ENCODE measurements around the gene DCP1A. TPM values are rescaled to one million over a fixed set of nuclear protein-coding genes. Genes with fewer than 3 reads are reported as not detected.
"Not testable (repeated sequence)": the region's sequence is repeated elsewhere in the genome, so short reads cannot be mapped to it uniquely, and the experiment has no call there.

DCP1A gene
- polyA plus RNA-seq, 4 donors, result 28.2 to 35.0 (median 30.7) TPM

DNA sequence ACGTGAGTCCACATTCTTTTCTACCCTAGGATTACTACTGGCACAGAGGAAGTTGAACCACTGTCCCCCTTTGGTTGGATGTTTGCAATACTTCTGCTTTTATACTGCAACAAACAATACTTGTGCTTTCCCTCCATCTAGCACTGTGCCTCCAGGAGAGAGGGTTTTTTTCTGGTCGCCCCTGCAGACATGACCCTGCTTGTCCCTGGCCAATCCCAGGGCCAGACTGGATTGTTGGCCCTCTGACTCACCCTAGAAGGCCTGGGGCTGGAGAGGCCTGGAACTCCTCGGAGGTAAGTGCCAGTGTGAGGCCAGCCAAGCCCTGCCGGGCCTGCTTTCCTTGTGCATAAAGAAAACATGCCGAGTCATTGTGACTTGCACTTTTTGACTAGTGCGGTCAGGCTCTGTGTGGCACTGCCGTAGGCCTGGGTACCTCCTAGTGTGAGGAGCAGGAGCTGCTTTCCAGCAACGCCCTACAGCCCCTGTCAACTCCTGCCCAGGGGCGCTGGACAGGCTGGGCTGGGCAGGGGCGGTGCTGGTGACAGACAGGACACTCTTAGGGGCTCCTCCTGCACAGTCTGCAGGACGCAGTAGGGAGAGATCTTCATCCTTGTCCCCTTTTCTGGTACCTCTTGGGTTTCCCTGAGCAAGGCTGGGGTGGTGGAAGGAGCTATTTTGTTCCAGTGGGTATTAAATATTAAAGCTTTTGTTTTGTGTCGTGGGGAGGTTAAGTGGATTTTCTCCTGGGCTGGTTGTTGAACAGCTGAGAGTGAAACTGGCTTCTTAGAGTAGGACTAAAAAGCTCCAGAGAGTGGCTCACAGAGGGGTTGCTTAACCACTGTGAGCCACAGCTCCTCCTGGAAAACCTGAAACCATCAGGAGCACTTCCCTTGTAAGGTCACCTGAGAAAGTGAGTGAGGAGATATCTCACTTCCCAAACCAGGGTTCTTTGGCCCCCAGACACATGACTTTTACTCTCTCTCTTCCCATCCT, 77.2 kb downstream of the DCP1A start:
- peak; percentile 52 to 75 (median 61) for DNase-seq (ENCODE audit: low read depth in 4 of 4, low spot score in 3 of 4)

DNA sequence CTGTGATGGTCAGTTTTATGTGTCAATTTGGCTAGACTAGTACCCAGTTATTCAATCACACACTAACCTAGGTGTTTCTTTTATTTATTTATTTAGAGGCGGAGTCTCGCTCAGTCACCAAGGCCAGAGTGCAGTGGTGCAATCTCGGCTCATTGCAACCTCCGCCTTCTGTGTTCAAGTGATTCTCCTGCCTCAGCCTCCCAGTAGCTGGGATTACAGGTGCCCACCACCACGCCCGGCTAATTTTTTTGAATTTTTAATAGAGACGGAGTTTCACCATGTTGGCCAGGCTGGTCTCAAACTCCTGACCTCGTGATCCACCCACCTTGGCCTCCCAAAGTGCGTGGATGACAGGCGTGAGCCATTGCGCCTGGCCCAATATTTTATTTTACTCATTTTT, 78.2 kb downstream of the DCP1A start:
- DNase-seq (ENCODE audit: low read depth in 4 of 4, low spot score in 3 of 4), result not testable (repeated sequence)

- no peak for DNase-seq (ENCODE audit: low read depth in 4 of 4, low spot score in 3 of 4)
Measured at GRCh38 chr3:53267766-53268165, 79.6 kb downstream of the DCP1A start.

DNA sequence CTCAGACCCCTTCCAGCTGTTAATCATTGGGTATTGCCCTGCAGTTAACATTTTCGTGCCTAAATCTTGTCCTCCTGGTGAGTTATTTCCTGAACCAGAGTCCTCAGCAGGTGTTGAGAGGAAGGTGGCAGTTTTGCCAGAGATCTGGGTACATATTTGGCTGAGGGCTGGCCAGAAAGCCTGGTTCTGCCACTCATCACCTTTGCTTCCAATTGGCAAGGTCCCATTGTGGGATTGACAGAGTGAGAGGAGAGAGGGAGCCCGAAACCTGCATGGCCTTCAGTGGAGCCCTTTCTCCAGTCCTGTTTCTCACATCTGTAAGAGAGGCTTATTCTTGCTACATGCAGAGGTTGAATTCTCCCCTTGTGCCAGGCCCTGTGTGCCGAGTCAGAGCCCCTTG, 82.6 kb downstream of the DCP1A start:
- no peak for DNase-seq (ENCODE audit: low read depth in 4 of 4, low spot score in 3 of 4)

DNA sequence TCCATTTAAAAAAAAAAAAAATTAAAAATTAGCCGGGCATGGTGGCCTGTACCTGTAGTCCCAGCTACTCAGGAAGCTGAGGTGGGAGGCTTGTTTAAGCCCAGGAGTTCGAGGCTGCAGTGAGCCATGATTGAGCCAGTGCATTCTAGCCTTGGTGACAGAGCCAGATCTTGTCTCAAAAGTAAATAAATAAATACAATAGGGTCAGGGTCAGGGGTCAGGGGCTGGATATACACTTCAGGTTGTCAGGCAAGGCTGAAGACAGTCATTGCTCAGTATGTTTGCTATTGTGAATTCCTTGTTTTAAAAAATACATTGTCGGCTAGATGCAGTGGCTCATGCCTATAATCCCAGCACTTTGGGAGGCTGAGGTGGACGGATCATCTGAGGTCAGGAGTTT, 83.4 kb downstream of the DCP1A start:
- DNase-seq (ENCODE audit: low read depth in 4 of 4, low spot score in 3 of 4), result no peak

DNA sequence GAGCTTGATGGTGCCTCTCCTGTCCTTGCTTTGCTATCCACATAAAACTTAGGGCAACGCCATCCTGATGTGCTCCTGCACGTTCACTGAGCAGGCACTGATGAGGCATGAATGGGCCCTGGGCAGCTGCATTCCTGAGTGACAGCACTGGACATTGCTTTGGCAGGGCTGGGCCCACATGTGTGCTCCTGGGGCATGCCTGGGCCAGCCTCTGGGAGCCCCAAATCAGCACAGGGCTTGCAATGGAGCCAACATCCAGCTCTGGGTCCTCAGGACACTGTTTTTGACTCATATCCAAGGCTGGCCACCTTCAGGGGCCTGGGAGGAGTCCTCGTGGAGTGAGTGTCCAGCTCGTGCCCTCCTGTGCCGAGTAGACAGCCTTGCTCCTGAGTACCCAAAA, 85.6 kb downstream of the DCP1A start:
- DNase-seq (ENCODE audit: low read depth in 4 of 4, low spot score in 3 of 4), result no peak

GRCh38 chr3:53260286-53260785, 87.0 kb downstream of the DCP1A start:
- DNase-seq (ENCODE audit: low read depth in 4 of 4, low spot score in 3 of 4), result no peak

DNA sequence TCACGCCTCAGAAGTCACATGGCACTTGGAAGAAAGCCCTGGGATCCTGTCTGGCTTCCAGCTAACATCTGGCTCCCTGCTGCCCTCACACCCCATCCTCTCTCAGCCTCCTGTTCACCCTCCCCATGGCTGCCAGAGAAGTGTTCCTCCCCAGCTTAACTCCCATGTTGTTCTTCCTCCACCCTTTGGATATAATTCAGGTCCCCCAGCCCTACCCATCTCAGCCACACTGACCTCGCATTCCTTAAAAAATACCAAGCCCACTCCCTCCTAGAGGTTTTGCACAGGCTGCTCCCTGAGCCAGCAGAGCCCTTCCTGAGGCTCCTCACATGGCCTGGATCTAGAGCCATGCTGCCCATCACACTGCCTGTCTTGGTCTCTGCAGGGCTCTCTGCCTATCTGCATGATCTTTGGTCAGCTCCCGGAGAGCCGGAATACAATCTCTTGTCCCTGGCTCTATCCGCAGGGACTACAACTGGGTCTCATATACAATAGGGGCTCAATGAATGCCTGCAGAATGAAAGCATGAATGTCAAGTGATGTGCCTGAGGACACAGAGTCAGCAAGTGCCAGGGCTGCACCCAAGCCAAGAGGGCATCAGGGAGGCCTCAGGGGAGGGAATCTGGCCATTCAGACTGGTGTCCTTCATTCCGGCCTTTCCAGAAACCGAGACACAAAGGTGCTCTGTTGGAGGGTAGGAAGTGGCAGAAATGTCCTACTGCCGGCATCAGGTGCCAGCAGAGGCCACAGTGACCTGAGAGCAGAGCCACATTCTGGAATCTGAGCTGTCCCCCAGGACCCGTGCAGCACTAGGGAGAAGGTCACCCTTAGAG, 87.7 kb downstream of the DCP1A start:
- DNase-seq (ENCODE audit: low read depth in 4 of 4, low spot score in 3 of 4), result no peak

GRCh38 chr3:53258600-53259426, 88.5 kb downstream of the DCP1A start:
- DNase-seq (ENCODE audit: low read depth in 4 of 4, low spot score in 3 of 4), result no peak

GRCh38 chr3:53257465-53257864, 89.9 kb downstream of the DCP1A start:
- DNase-seq (ENCODE audit: low read depth in 4 of 4, low spot score in 3 of 4), result no peak

- no peak for DNase-seq (ENCODE audit: low read depth in 4 of 4, low spot score in 3 of 4)
Measured at GRCh38 chr3:53256704-53257055, 90.7 kb downstream of the DCP1A start.

DNA sequence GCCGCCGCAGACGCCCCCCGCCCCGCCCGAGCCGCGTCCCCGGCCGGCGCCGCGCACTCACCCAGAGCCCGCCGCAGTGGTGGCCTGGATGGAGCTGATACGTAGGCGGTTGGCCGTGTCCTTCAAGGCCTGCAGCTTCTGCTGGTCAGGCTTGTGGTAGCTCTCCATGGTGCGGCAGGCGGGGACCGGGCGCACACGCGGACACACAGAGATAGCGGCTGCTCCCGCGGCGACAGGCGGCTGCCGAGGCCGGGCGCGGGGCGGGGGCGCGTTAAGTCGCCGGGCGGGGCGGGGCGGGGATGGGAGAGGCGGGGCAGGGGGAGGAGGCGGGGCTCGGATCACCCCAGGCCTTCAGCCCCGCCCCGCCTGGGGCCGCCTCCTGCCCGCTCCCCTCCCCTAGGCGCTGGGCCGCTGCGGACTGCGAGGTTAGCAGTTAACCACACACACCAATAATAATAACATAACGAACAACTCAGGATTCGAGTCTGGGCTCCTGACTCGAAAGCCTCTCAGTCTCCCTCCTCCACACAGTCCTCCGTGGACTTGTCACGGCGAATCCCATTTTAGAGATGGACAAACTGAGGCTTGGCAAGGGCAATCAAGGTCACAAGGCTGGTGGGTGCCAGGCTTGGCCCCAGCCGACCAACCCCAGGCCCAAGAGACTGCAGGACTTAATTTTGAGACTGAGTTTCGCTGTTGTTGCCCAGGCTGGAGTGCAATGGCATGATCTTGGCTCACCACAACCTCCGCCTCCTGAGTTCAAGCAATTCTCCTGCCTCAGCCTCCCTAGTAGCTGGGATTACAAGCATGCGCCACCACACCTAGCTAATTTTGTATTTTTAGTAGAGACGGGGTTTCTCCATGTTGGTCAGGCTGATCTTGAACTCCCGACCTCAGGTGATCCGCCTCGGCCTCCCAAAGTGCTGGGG, 91.3 kb downstream of the DCP1A start, which contains the start of gene TKT:
TKT (minus strand) TSS at position 248 of the 929 bp plus-strand sequence; CDS start at position 168, 80 bp downstream.
- DNase-seq (ENCODE audit: low read depth in 4 of 4, low spot score in 3 of 4), result peak in 3 of 4 donors; percentile 57 to 68 (median 67)

DNA sequence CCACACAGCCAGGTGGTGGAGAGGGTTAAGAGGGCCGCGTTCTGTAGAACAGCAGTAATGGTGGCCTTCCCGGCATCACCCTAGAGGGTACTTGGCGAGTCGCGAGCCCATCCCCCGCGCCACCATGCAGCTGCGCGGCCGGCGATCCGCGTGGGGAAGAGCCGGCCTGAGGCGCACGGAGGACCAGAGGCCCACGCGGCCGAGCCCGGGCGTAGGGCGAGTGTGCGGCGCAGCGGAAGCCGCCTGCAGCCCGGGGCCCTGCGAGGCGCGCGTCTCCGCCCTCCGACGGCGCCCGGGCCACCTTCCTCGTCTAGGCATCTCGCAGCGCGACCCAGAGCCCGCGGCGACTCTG, 91.9 kb downstream of the DCP1A start:
- no peak for DNase-seq (ENCODE audit: low read depth in 4 of 4, low spot score in 3 of 4)

DNA sequence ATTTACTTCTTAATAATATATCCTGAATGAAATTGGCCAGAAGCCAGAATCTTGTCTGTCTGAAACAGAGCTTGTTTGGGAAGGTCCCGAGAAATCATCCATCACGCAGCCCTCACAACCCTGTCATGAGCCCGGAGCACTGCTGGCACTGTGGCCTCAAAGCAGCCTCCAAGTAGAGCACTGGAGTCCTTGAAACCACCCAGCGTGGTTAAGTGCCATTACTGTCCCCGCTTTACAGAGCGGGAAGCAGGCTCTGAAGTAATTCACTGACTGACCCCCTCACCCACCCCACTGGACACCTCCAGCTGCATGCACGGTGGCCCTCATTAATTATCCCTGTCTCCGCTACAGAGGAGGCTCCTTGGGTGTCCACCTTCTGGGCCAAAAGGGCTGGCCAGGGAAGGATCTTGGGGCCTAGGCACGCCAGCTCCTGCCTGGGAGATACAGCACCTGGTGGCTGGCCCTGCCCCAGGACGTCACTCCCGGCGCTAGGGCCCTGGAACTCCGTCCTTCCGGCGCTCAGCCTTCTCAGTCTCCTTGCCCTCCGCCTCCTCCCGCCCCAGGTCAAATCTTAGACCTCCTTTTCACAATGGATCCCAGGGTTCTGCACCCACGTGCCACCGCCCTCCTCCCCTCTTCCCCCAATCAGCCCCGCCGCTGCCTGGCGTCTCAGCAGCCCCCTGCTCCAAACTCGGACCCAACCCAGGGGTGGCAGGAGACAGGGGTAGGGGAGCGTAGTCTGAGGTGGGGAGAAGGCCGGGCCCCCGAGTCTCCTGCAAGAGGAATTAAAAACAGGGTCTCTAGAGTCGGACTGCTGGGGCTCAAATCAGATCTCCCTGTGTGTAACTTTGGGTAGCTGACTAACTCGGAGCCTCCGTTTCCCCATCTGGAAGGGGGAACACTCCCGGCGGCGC, 92.6 kb downstream of the DCP1A start:
- DNase-seq (ENCODE audit: low read depth in 4 of 4, low spot score in 3 of 4), result peak in 1 of 4 donors; percentile 29

- no peak for DNase-seq (ENCODE audit: low read depth in 4 of 4, low spot score in 3 of 4)
Measured at GRCh38 chr3:53253707-53254508, 93.4 kb downstream of the DCP1A start.

- DNase-seq (ENCODE audit: low read depth in 4 of 4, low spot score in 3 of 4), result not testable (repeated sequence)
Measured at GRCh38 chr3:53252947-53253322, 94.4 kb downstream of the DCP1A start.
